LNCaP clone FGC (cell line): ENCODE data around the gene SLC10A1.

Source experiments
- DNase-seq: peaks from one replicate; pipeline ENCODE4 v3.0.0-alpha.2; 2011; ENCODE audit warnings: low read depth
- H3K4me3 ChIP-seq: 2 replicates; pipeline ENCODE4 v1.5.1; 2011; ENCODE audit warnings: mild to moderate bottlenecking, low read depth, low read length, control low read depth
- CTCF ChIP-seq: IDR thresholded peaks from 2 replicates; pipeline ENCODE4 v1.5.1; 2012; ENCODE audit warnings: mild to moderate bottlenecking; ENCODE audit not compliant: control insufficient read depth, insufficient read depth; ENCODE audit errors: extremely low read depth

The SLC10A1 gene

GRCh38 chr14:69780952-69781351 lies 16.1 kb downstream of the SLC10A1 start:
- no peak for DNase-seq
- H3K4me3 ChIP-seq = no peak overlapping the region
- TF ChIP-seq CTCF = no peak

GRCh38 chr14:69780092-69780491 lies 16.9 kb downstream of the SLC10A1 start:
- no peak for DNase-seq
- H3K4me3 ChIP-seq = no peak overlapping the region
- no peak for TF ChIP-seq CTCF

DNA sequence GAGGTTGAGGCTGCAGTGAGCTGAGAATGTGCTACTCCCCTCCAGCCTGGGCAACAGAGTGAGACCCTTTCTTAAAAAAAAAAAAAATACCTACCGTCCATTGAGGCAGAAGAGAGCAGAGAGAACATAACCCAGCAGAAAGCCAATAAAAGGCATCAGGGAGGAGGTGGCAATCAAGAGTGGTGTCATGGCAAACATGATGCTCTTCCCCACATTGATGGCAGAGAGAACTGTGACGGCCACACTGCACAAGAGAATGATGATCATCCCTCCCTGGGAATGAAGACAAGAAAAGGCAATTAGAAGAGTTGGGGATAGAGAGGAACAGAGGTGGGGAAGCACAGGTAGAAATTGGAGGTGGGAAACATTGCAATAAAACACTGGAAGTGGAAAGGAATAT lies 18.0 kb downstream of the SLC10A1 start:
- no peak overlapping the region for H3K4me3 ChIP-seq
- DNase-seq = no peak
- no peak for TF ChIP-seq CTCF

DNA sequence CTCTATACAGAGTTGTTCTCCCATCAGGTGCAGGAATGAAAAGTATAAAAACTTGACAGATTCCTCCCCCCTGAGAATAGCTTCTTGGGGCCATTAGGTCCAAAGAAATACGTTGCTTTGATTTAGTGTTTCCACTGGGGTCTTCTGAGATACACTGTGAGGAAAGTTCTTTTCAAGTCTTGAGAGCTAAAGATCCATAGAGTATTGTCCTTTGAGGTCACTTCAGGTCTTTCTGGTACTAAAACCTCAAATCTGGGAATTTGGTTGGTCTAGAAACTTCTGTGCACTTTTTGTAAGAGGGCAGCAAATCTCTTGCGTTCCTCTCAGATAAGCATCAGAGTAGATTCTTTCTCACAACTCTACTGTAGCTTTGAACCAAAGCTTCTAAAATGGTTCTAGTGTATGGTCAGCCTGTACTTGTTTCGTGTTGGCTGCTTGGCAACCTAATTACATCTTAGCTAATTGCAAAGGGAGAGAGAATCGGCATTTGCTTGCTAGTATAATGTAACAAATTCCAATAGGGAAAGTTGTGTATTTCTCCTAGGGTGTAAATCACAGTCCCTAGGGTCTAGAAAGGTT lies 20.1 kb downstream of the SLC10A1 start:
- no peak overlapping the region for H3K4me3 ChIP-seq
- no peak for DNase-seq
- TF ChIP-seq CTCF = no peak

DNA sequence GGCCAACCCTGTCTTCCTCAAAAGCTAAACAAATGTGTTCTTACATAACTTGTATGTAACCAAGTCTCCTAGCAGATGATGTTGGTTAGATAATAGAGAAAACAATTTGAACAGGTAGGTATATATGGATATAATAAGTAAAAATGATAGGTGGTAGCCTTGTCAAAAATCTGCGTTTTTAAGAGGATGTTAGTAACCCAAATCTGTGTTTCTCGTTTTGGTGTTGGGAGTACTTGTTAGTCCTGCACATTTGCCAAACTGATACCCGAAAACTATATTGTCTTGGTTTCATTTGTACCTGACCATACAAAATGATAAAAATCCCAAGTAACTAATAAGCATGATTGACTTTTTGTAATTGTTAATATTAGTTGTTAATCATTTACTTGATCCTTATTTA lies 22.0 kb downstream of the SLC10A1 start:
- TF ChIP-seq CTCF = no peak
- DNase-seq = no peak
- no peak overlapping the region for H3K4me3 ChIP-seq

DNA sequence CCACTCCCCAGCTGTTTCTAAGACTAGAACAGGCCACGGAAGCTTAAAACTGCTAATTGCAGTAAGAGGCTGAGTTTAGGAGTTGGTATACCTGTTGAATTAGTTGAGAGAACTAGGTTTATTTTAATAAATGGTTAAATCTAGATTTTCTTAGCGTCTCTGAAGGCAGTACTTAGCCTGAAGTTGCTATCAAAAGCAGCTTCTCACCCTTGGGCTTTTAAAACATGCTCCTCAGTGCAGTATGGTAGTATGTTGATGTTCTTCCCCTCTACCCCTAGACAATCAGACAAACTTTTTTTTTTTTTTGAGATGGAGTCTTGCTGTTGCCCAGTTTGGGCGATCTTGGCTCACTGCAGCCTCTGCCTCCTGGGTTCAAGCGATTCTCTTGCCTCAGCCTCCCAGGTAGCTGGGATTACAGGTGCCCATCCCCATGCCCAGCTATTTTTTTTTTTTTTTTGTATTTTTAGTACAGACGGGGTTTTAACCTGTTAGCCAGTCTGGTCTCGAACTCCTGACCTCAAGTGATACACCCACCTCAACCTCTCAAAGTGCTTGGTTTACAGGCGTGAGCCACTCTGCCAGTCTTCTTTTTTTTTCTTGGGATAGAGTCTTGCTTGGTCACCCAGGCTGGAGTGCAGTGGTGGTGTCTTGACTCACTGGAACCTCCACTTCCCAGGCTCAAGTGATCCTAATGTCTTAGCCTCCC lies 23.3 kb downstream of the SLC10A1 start:
- DNase-seq = no peak
- TF ChIP-seq CTCF = no peak
- no peak overlapping the region for H3K4me3 ChIP-seq
